HG03439 (cell line): ENCODE measurements around the gene AATF.

Experiments
- ATAC-seq: cut with Tn5 transposase; IDR thresholded peaks from one replicate; pipeline ENCODE4 v1.9.1; 2021; ENCODE audit warnings: mild to moderate bottlenecking, moderate library complexity; ENCODE audit not compliant: unreplicated experiment

The AATF gene

DNA sequence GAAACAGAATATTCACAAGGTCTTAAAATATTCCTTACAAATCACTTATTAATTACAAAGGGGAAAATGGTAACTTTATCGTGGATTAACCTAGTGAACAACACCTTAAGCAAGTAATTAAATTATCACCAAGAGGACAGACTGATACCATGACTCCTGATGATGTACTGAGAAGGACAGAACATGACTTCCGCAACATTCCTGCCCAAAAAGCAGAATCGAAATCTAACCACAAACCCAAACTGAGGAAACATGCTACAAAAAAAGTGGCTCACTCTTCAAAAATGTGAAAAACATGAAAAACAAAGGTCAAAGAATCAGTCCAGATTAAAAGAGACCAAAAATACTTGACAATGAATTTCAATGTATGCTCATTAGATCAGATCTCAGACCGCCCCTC is 151.5 kb downstream of the AATF start:
- no peak for ATAC-seq

DNA sequence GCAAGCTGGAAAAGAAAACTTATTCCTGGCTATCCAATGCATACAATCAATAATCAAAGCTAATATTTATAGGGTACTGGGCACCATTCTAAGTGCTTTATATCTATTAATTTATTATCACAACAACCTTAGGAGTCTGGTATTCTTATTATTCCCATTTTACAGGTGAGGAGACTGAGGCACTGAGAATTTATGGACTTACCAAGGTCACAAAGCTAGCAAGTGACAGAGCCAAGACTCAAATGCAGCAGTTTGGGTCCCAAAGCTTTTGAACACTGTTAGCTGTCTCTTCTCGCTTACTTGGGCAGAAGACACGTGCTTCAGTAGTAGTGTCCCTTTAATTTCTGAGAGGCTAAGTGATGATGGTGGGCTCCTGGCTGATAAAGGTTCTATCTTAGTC is 152.6 kb downstream of the AATF start:
- ATAC-seq, result no peak

DNA sequence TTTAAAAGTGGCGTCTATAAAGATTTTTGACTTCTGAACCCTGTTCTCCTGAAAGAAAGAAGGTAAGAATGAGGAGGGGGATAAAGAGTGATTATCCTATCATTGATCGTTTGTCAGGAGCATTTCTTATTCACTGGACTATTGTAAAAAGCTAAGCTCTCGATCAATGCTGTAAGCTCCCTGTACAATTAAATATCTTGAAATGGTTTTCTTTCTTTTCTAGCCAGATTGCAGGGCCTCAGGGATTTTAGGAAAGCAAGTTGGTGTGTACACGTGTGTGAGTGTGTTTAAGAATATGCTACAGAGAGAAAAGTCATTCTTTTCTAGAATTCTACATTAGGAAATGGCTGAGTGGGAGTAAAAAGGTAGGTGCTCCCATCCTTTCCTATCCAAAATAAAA is 154.5 kb downstream of the AATF start:
- ATAC-seq, result no peak

DNA sequence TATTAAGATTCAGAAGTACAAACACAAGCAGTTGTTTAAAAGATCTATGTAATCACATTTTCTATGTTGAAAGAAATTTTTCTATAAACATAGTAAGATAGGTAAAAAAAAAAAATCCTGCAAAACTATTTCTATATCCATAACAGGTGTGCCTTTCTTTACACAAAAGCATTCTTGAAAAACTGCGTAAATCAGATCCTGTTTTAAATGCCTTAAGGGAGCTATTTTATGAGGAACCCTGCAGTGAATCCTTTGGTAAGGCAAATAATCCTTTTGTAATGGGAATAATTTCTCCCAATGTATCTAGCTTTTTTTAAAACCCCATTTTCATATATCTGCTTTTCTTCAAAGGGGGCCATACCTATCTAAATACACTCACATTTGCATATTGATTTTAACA is 157.3 kb downstream of the AATF start:
- ATAC-seq, result no peak
